MCF 10A (cell line): ENCODE data around the gene UVRAG. TPM values are rescaled to one million over a fixed set of nuclear protein-coding genes. Genes with fewer than 3 reads are reported as not detected.

Source experiments
- BruUV-seq: library from RNA; stranded (reverse); fragments of 400-500 nt; replicated peaks from 2 replicates; lab custom pipeline; 2021; lab: Mats Ljungman, UMichigan
- CTCF ChIA-PET: fragments of 300-600 bp; sonication (Branson Sonifier 250); formaldehyde crosslinking; extraction: SDS; loops from one replicate; lab custom pipeline; 2021; ENCODE audit warnings: antibody characterized with exemption, inconsistent platforms; lab: Yijun Ruan, JAX
- POLR2A ChIA-PET: fragments of 300-600, 350-650 bp; sonication (Branson Sonifier 250); formaldehyde crosslinking; extraction: SDS; loops from one replicate; lab custom pipeline; 2020; ENCODE audit warnings: antibody characterized with exemption, inconsistent platforms; lab: Yijun Ruan, JAX
- DNase-seq: peaks from one replicate; pipeline ENCODE4 v3.0.0-alpha.2; 2018; ENCODE audit not compliant: unreplicated experiment
- H3K27ac Mint-ChIP-seq: one replicate; pipeline ENCODE4 v1.8.0; 2022; ENCODE audit warnings: mild to moderate bottlenecking, low read depth, mixed read lengths; ENCODE audit not compliant: unreplicated experiment
- H3K27me3 Mint-ChIP-seq: one replicate; pipeline ENCODE4 v1.8.0; 2022; ENCODE audit warnings: mixed read lengths; ENCODE audit not compliant: insufficient read depth, unreplicated experiment
- H3K36me3 Mint-ChIP-seq: one replicate; pipeline ENCODE4 v1.8.0; 2022; ENCODE audit warnings: mild to moderate bottlenecking, moderate library complexity, mixed read lengths; ENCODE audit not compliant: insufficient read depth, unreplicated experiment
- H3K4me1 Mint-ChIP-seq: one replicate; pipeline ENCODE4 v1.8.0; 2022; ENCODE audit warnings: mixed read lengths; ENCODE audit not compliant: insufficient read depth, unreplicated experiment
- H3K4me3 Mint-ChIP-seq: one replicate; pipeline ENCODE4 v1.8.0; 2022; ENCODE audit warnings: mild to moderate bottlenecking, moderate library complexity, mixed read lengths; ENCODE audit not compliant: unreplicated experiment
- H3K9me3 Mint-ChIP-seq: one replicate; pipeline ENCODE4 v1.8.0; 2022; ENCODE audit warnings: mixed read lengths; ENCODE audit not compliant: unreplicated experiment
- CTCF ChIP-seq: fragments of 200-600 bp; IDR thresholded peaks from one replicate; pipeline ENCODE4 v1.8.0; 2022; ENCODE audit warnings: antibody characterized with exemption, mild to moderate bottlenecking; ENCODE audit not compliant: unreplicated experiment
- intact Hi-C: fragments of 100-400 bp; cut with micrococcal nuclease; formaldehyde crosslinking; loops from 2 replicates; pipeline ENCODE4 v1.14.1; 2022
- total RNA-seq: library from RNA; stranded (reverse); gene quantifications from 2 replicates; pipeline ENCODE4 v1.2.3, GENCODE V29; 2022

The UVRAG gene
- total RNA-seq, 1 experiment from 2014 or later = 12.4 TPM

- ChIA-PET POLR2A (no interaction called here), CTCF (no interaction called here)
- Mint-ChIP-seq H3K27me3 (no peaks in the 10 kb centered on the region), H3K4me3 (no peak overlapping the region), H3K4me1 (no peaks in the 10 kb centered on the region), H3K27ac (no peak overlapping the region), H3K9me3 (no peaks in the 10 kb centered on the region), H3K36me3 (no peaks in the 10 kb centered on the region)
- intact Hi-C loops = no loop called here
- DNase-seq = no peak
- BruUV-seq = no TSS peak
- TF ChIP-seq CTCF = no peak
Measured at GRCh38 chr11:75945446-75945845, 130.4 kb downstream of the UVRAG start.

GRCh38 chr11:75945947-75946346 lies 130.9 kb downstream of the UVRAG start:
- no peak overlapping the region for H3K4me3 Mint-ChIP-seq
- H3K27me3 Mint-ChIP-seq = no peaks in the 10 kb centered on the region
- H3K9me3 Mint-ChIP-seq = no peaks in the 10 kb centered on the region
- H3K4me1 Mint-ChIP-seq = no peaks in the 10 kb centered on the region
- intact Hi-C loops = no loop called here
- no peaks in the 10 kb centered on the region for H3K36me3 Mint-ChIP-seq
- no peak overlapping the region for H3K27ac Mint-ChIP-seq
- no peak for DNase-seq
- TF ChIP-seq CTCF = no peak
- BruUV-seq = no TSS peak
- ChIA-PET CTCF (no interaction called here), POLR2A (no interaction called here)

GRCh38 chr11:75946531-75947530 lies 131.8 kb downstream of the UVRAG start:
- Mint-ChIP-seq H3K4me3 (no peak overlapping the region), H3K27me3 (no peaks in the 10 kb centered on the region), H3K27ac (no peak overlapping the region), H3K4me1 (no peaks in the 10 kb centered on the region), H3K9me3 (no peaks in the 10 kb centered on the region), H3K36me3 (no peaks in the 10 kb centered on the region)
- intact Hi-C loops = no loop called here
- CTCF ChIA-PET = interaction anchor here (0.5 to 1.2 kb wide), 2 partner anchors 90 to 205 kb away, joined by 3 read pairs; no protein-coding TSS in a partner anchor
- BruUV-seq = no TSS peak
- no peak for TF ChIP-seq CTCF
- POLR2A ChIA-PET = no interaction called here
- no peak for DNase-seq

GRCh38 chr11:75949023-75949672 lies 134.1 kb downstream of the UVRAG start:
- Mint-ChIP-seq H3K27ac (no peak overlapping the region), H3K4me1 (peaks cover 10% of the 10 kb centered on the region), H3K36me3 (peaks cover 9% of the 10 kb centered on the region), H3K4me3 (no peak overlapping the region), H3K27me3 (no peaks in the 10 kb centered on the region), H3K9me3 (no peaks in the 10 kb centered on the region)
- CTCF ChIA-PET = interaction anchor here (1.4 kb wide), 1 partner anchor 52 kb away, joined by 3 read pairs; no protein-coding TSS in a partner anchor
- BruUV-seq = no TSS peak
- no peak for DNase-seq
- TF ChIP-seq CTCF = no peak
- intact Hi-C loops = no loop called here
- POLR2A ChIA-PET = no interaction called here
